Esophagus (tissue), 2 donors: Measurements from ENCODE around the gene NYNRIN. TPM values are rescaled to one million over a fixed set of nuclear protein-coding genes. Genes with fewer than 3 reads are reported as not detected.

Experiments
- H3K27ac ChIP-seq, 2 donors: one replicate each; pipeline ENCODE4 v1.5.1; 2013; ENCODE audit warnings: low read depth in 2 of 2, mild to moderate bottlenecking in 2 of 2, inconsistent platforms in 1 of 2, low read length in 1 of 2, moderate library complexity in 1 of 2
- H3K27me3 ChIP-seq, 2 donors: one replicate each; pipeline ENCODE4 v1.6.1; 2013; ENCODE audit warnings: low read length in 2 of 2, control low read depth in 1 of 2, mild to moderate bottlenecking in 1 of 2; ENCODE audit not compliant: insufficient read depth in 2 of 2, control insufficient read depth in 1 of 2
- H3K36me3 ChIP-seq, 2 donors: one replicate each; pipeline ENCODE4 v1.6.1; 2013; ENCODE audit warnings: low read length in 1 of 2; ENCODE audit not compliant: control insufficient read depth in 2 of 2, insufficient read depth in 2 of 2
- H3K4me1 ChIP-seq, 2 donors: one replicate each; pipeline ENCODE4 v1.6.1; 2013; ENCODE audit warnings: low read length in 1 of 2; ENCODE audit not compliant: control insufficient read depth in 2 of 2, insufficient read depth in 2 of 2
- H3K4me3 ChIP-seq, 2 donors: one replicate each; pipeline ENCODE4 v1.5.1; 2013; ENCODE audit warnings: low read length in 2 of 2, mild to moderate bottlenecking in 2 of 2, low read depth in 1 of 2, moderate library complexity in 1 of 2
- H3K9me3 ChIP-seq, 2 donors: one replicate each; pipeline ENCODE4 v1.6.1; 2013; ENCODE audit warnings: mild to moderate bottlenecking in 2 of 2, low read depth in 1 of 2, low read length in 1 of 2, moderate library complexity in 1 of 2; ENCODE audit not compliant: control insufficient read depth in 2 of 2, insufficient read depth in 1 of 2
- WGBS, 2 donors: extraction: QIAGEN DNeasy Blood & Tissue Kit; methylation state at CpG; one replicate each; pipeline ENCODE4 v1.1.7; 2013; 5-methylcytosine and 5-hydroxymethylcytosine counted together
- polyA plus RNA-seq, 2 donors: library from polyadenylated mRNA; stranded (reverse); fragments of 200-250 nt; gene quantifications; one replicate each; pipeline ENCODE4 v1.2.3, GENCODE V29; 2013
- donor health status: healthy with polysubstance abuse.
- donor health status: Bipolar disorder and iron deficiency.

NYNRIN gene
- polyA plus RNA-seq, 2 donors = 4.8 to 5.6 TPM

- peaks cover 0 to 3% of the 10 kb centered on the region in 2 donors for H3K36me3 ChIP-seq
- H3K27me3 ChIP-seq = no peaks in the 10 kb centered on the region
- H3K27ac ChIP-seq = no peak overlapping the region
- peaks cover 0 to 2% of the 10 kb centered on the region in 2 donors for H3K9me3 ChIP-seq
- WGBS, 2 donors = 53 to 82% methylated on average over 5 of the region's 5 CpGs
- H3K4me1 ChIP-seq = no peaks in the 10 kb centered on the region
- H3K4me3 ChIP-seq = no peak overlapping the region
These were observed 64.4 kb downstream of the NYNRIN start for GRCh38 chr14:24463017-24463883.

- no peak overlapping the region for H3K4me3 ChIP-seq
- H3K4me1 ChIP-seq = no peaks in the 10 kb centered on the region
- WGBS, 2 donors = 70 to 83% methylated on average over 4 of the region's 4 CpGs
These were observed 65.3 kb downstream of the NYNRIN start for GRCh38 chr14:24463884-24464785.

GRCh38 chr14:24465368-24465767 lies 66.6 kb downstream of the NYNRIN start:
- 92 to 95% methylated on average over 3 of the region's 3 CpGs for WGBS, 2 donors
- no peaks in the 10 kb centered on the region for H3K4me1 ChIP-seq

More at GRCh38 chr14:24463884-24464785, 65.3 kb downstream of the NYNRIN start:
- peaks cover 0 to 2% of the 10 kb centered on the region in 2 donors for H3K9me3 ChIP-seq
- no peak overlapping the region for H3K27ac ChIP-seq
- H3K36me3 ChIP-seq = peaks cover 0 to 3% of the 10 kb centered on the region in 2 donors
- H3K27me3 ChIP-seq = no peaks in the 10 kb centered on the region

GRCh38 chr14:24465805-24466204 lies 67.0 kb downstream of the NYNRIN start:
- no peak overlapping the region for H3K27ac ChIP-seq
- H3K27me3 ChIP-seq = no peaks in the 10 kb centered on the region
- WGBS, 2 donors = 87 to 92% methylated on average over 3 of the region's 3 CpGs
- peaks cover 0 to 2% of the 10 kb centered on the region in 2 donors for H3K9me3 ChIP-seq
- H3K4me3 ChIP-seq = no peak overlapping the region
- no peaks in the 10 kb centered on the region for H3K36me3 ChIP-seq
- no peaks in the 10 kb centered on the region for H3K4me1 ChIP-seq

More at GRCh38 chr14:24465368-24465767, 66.6 kb downstream of the NYNRIN start:
- Histone ChIP-seq H3K4me3 (no peak overlapping the region), H3K36me3 (no peaks in the 10 kb centered on the region), H3K27me3 (no peaks in the 10 kb centered on the region), H3K27ac (no peak overlapping the region), H3K9me3 (peaks cover 0 to 2% of the 10 kb centered on the region in 2 donors)

Other genes with a start within 250 kb of the NYNRIN start
- gene IRF9, start 237.7 kb upstream of the NYNRIN start, polyA plus RNA-seq = 10 to 100 TPM; 35.0 to 43.5 TPM
- gene REC8, start 226.9 kb upstream of the NYNRIN start, polyA plus RNA-seq = 1 to 10 TPM; 3.9 to 10.0 TPM
- gene IPO4, start 210.2 kb upstream of the NYNRIN start, polyA plus RNA-seq = 10 to 100 TPM; 12.3 to 23.5 TPM
- 10 to 100 TPM; 10.0 to 25.8 TPM for gene TM9SF1, start 203.6 kb upstream of the NYNRIN start, polyA plus RNA-seq
- under 1 TPM in 1 of 2 donors, not detected in 1; 0.10 TPM for gene TSSK4, start 193.3 kb upstream of the NYNRIN start, polyA plus RNA-seq
- 10 to 100 TPM; 37.0 to 65.7 TPM for gene CHMP4A, start 185.5 kb upstream of the NYNRIN start, polyA plus RNA-seq
- gene MDP1, start 182.9 kb upstream of the NYNRIN start, polyA plus RNA-seq = 10 to 100 TPM; 12.1 to 12.8 TPM
- 100 to 1,000 TPM; 116 to 220 TPM for gene NEDD8, start 166.6 kb upstream of the NYNRIN start, polyA plus RNA-seq
- 10 to 100 TPM; 24.5 to 35.0 TPM for gene GMPR2, start 166.1 kb upstream of the NYNRIN start, polyA plus RNA-seq
- 10 to 100 TPM; 49.2 to 49.8 TPM for gene TINF2, start 156.4 kb upstream of the NYNRIN start, polyA plus RNA-seq
- gene TGM1, start 135.8 kb upstream of the NYNRIN start, polyA plus RNA-seq = 100 to 1,000 TPM; 609 to 890 TPM
- 100 to 1,000 TPM; 117 to 135 TPM for gene RABGGTA, start 127.4 kb upstream of the NYNRIN start, polyA plus RNA-seq
- 10 to 100 TPM; 92.6 to 97.6 TPM for gene DHRS1, start 99.2 kb upstream of the NYNRIN start, polyA plus RNA-seq
- 10 to 100 TPM in 1 of 2 donors, 1 to 10 TPM in 1; 9.3 to 10.8 TPM for gene NOP9, start 99.2 kb upstream of the NYNRIN start, polyA plus RNA-seq
- 10 to 100 TPM; 24.3 TPM for gene CIDEB, start 91.0 kb upstream of the NYNRIN start, polyA plus RNA-seq
- 10 to 100 TPM; 11.6 to 30.4 TPM for gene LTB4R2, start 88.9 kb upstream of the NYNRIN start, polyA plus RNA-seq
- gene LTB4R, start 87.5 kb upstream of the NYNRIN start, polyA plus RNA-seq = 10 to 100 TPM; 63.3 to 73.6 TPM
- gene ADCY4, start 63.9 kb upstream of the NYNRIN start, polyA plus RNA-seq = 10 to 100 TPM; 10.2 to 23.3 TPM
- 10 to 100 TPM; 13.3 to 14.4 TPM for gene RIPK3, start 59.0 kb upstream of the NYNRIN start, polyA plus RNA-seq
- gene NFATC4, start 30.8 kb upstream of the NYNRIN start, polyA plus RNA-seq = 10 to 100 TPM; 20.9 to 25.6 TPM
- gene CBLN3, start 30.7 kb downstream of the NYNRIN start, polyA plus RNA-seq = under 1 TPM; 0.75 to 0.86 TPM
- 10 to 100 TPM; 20.8 to 24.4 TPM for gene KHNYN, start 31.0 kb downstream of the NYNRIN start, polyA plus RNA-seq
- gene SDR39U1, start 43.8 kb downstream of the NYNRIN start, polyA plus RNA-seq = 10 to 100 TPM; 38.1 to 39.8 TPM
- under 1 TPM in 1 of 2 donors, not detected in 1; 0.35 TPM for gene CMA1, start 109.3 kb downstream of the NYNRIN start, polyA plus RNA-seq
- 1 to 10 TPM in 1 of 2 donors, under 1 TPM in 1; 0.14 to 1.4 TPM for gene CTSG, start 177.2 kb downstream of the NYNRIN start, polyA plus RNA-seq
- 1 to 10 TPM; 1.2 to 1.9 TPM for gene GZMH, start 210.7 kb downstream of the NYNRIN start, polyA plus RNA-seq
- gene GZMB, start 235.2 kb downstream of the NYNRIN start, polyA plus RNA-seq = 1 to 10 TPM; 3.0 to 3.2 TPM